ENCODE results near the gene CASZ1. TPM values are rescaled to one million over a fixed set of nuclear protein-coding genes. Genes with fewer than 3 reads are reported as not detected.

Gene CASZ1
- total and polyA plus RNA-seq, 3 donors from 2014 or later: 9.4 to 12.3 (median 10.3) TPM

DNA sequence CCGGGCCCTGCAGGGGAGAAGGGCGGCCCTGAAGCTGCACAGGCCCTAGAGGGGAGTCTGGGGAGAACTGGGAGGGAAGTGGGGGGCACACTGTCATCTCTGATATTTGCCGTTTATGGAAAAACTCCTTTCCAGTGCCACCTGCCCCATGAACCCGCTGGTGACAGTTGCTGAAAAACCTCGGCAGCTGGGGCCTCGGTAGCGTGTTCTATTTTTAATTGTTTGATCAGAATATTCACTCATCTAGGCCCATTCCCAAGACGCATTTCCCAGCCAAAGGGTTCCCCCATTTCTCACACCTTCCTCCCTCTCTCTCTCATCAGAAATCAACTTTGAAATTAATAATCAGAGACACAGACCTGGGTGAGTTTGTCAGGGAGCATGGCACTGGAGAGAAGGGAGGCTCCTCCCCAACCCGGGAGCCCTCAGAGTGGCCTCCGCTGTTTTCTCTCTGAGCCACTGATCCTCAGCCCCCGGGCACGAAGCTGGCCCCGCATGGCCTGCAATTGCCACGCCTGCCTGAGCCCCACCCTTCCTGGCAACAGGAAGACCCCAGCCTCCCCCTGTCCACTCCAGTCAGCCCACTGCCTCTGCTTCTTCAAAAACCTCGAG lies 111.1 kb downstream of the CASZ1 start:
- Histone ChIP-seq H3K36me3 (ENCODE audit: low read depth, missing control alignments) (no peaks in the 10 kb centered on the region), H3K4me3 (no peak overlapping the region), H3K4me1 (peaks cover 20% of the 10 kb centered on the region), H3K9me3 (no peaks in the 10 kb centered on the region), H3K27ac (no peak overlapping the region), H3K27me3 (no peaks in the 10 kb centered on the region)
- intact Hi-C loops (cut with DNase I; ENCODE audit: low total_unique reads): no loop called here
- WGBS, 2 donors: 81 to 94% methylated on average over 11 to 15 of the region's 15 CpGs
- no peak for DNase-seq
- TF ChIP-seq POLR2A (IDR thresholded peaks at IDR 0.05): no peak
- TF ChIP-seq, protein P1, sequence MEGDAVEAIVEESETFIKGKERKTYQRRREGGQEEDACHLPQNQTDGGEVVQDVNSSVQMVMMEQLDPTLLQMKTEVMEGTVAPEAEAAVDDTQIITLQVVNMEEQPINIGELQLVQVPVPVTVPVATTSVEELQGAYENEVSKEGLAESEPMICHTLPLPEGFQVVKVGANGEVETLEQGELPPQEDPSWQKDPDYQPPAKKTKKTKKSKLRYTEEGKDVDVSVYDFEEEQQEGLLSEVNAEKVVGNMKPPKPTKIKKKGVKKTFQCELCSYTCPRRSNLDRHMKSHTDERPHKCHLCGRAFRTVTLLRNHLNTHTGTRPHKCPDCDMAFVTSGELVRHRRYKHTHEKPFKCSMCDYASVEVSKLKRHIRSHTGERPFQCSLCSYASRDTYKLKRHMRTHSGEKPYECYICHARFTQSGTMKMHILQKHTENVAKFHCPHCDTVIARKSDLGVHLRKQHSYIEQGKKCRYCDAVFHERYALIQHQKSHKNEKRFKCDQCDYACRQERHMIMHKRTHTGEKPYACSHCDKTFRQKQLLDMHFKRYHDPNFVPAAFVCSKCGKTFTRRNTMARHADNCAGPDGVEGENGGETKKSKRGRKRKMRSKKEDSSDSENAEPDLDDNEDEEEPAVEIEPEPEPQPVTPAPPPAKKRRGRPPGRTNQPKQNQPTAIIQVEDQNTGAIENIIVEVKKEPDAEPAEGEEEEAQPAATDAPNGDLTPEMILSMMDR (IDR thresholded peaks at IDR 0.05): no peak

DNA sequence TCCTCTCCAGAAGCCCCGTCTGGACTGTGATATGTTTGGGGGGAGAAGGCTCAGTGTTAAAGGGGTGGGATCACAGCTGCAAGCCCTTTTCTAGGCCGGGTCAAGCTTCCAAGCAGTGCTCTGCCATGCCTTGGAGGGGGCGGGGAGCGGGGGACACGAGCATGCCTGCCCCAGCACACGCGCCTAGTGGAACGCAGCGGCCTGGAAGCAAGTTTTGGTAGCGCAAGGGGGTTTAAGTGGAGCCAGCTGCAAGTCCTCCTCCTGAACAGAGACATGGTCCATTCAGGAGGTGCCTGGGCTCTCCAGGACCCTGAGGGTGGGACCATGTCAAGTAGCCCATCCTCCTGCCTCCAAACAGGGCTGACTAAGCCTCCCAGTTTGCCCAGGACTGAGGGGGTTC lies 112.2 kb downstream of the CASZ1 start:
- WGBS, 2 donors: 94 to 99% methylated on average over 10 of the region's 10 CpGs
- intact Hi-C loops (cut with DNase I; ENCODE audit: low total_unique reads): no loop called here
- H3K27ac ChIP-seq: no peak overlapping the region

DNA sequence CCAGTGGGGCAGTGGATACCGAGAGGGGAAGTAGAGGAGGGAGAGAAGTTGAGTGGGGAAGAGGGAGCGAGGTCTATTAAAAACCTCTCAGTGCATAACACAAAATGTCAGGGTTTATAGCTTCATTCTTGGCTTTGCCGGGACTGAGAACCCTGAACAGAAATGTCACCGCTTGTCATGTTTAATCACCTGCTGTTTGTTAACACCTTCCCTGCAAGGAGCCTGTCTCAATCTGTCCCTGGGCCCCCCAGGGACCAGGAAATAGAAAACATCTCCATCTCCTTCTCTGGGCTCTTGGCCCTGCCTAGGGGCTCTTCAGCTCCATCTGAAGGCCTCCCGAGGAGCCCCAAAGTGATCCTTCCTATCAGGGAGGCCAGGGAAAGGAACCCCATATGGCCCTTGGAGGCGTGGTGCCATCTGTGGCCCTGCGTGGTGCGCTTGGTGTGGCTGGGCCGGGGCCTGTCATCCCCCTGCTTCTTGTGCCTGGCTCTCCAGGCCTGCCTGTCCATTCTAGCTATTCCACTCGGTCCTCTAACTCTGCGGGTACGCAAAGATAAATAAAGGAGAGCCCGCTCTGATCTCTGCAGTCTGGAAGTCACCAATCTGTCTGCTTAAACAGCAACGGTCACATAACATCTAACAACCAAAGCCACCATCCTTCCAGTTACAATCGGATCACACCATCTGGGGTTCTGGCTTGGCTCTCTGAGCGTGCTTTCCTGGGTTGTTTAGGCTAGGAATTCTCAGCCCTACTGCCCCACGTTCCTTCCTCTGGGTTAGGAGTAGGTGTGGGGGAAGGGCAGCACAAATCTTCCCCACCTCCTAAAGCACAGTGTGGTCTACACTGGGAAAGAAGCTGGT lies 113.8 kb downstream of the CASZ1 start:
- Histone ChIP-seq H3K9me3 (no peaks in the 10 kb centered on the region), H3K36me3 (ENCODE audit: low read depth, missing control alignments) (no peaks in the 10 kb centered on the region), H3K4me3 (no peak overlapping the region), H3K4me1 (peaks cover 20% of the 10 kb centered on the region), H3K27me3 (no peaks in the 10 kb centered on the region), H3K27ac (no peak overlapping the region)
- intact Hi-C loops (cut with DNase I; ENCODE audit: low total_unique reads): no loop called here
- WGBS, 2 donors: 85 to 86% methylated on average over 9 to 17 of the region's 17 CpGs
- no peak for DNase-seq
- TF ChIP-seq, protein P1 (IDR thresholded peaks at IDR 0.05): no peak
- TF ChIP-seq POLR2A (IDR thresholded peaks at IDR 0.05): no peak

More for the DNA sequence above, 112.2 kb downstream of the CASZ1 start:
- Histone ChIP-seq H3K36me3 (ENCODE audit: low read depth, missing control alignments) (no peaks in the 10 kb centered on the region), H3K27me3 (no peaks in the 10 kb centered on the region), H3K9me3 (no peaks in the 10 kb centered on the region), H3K4me1 (peaks cover 20% of the 10 kb centered on the region), H3K4me3 (no peak overlapping the region)
- no peak for DNase-seq
- TF ChIP-seq, protein P1 (IDR thresholded peaks at IDR 0.05): no peak
- no peak for TF ChIP-seq POLR2A (IDR thresholded peaks at IDR 0.05)

DNA sequence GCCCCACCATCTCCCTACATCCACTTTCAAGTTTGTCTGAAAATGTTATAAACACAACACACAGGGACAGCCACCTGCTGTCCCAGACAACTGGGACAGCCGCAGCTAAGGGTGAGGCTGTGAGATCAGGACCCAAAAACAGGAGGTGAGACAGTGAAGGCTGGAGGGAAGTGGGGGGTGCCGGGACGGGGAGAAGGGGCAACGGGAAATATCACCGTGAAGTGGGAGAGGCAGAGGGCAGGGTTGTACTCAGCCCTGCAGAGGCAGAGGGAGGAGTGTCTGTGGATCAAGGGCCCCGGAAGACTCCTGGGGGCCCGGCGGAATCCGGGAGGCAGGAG lies 114.4 kb downstream of the CASZ1 start:
- Histone ChIP-seq H3K9me3 (no peaks in the 10 kb centered on the region), H3K36me3 (ENCODE audit: low read depth, missing control alignments) (no peaks in the 10 kb centered on the region), H3K27me3 (no peaks in the 10 kb centered on the region), H3K27ac (no peak overlapping the region), H3K4me1 (peaks cover 18% of the 10 kb centered on the region), H3K4me3 (no peak overlapping the region)
- no peak for DNase-seq
- WGBS, 2 donors: 71 to 83% methylated on average over 9 of the region's 9 CpGs
- intact Hi-C loops (cut with DNase I; ENCODE audit: low total_unique reads): no loop called here
- TF ChIP-seq POLR2A (IDR thresholded peaks at IDR 0.05): no peak
- TF ChIP-seq, protein P1 (IDR thresholded peaks at IDR 0.05): no peak

All from testis (tissue), 3 donors.